ENCODE data around the gene UBR1.

Gene UBR1

DNA sequence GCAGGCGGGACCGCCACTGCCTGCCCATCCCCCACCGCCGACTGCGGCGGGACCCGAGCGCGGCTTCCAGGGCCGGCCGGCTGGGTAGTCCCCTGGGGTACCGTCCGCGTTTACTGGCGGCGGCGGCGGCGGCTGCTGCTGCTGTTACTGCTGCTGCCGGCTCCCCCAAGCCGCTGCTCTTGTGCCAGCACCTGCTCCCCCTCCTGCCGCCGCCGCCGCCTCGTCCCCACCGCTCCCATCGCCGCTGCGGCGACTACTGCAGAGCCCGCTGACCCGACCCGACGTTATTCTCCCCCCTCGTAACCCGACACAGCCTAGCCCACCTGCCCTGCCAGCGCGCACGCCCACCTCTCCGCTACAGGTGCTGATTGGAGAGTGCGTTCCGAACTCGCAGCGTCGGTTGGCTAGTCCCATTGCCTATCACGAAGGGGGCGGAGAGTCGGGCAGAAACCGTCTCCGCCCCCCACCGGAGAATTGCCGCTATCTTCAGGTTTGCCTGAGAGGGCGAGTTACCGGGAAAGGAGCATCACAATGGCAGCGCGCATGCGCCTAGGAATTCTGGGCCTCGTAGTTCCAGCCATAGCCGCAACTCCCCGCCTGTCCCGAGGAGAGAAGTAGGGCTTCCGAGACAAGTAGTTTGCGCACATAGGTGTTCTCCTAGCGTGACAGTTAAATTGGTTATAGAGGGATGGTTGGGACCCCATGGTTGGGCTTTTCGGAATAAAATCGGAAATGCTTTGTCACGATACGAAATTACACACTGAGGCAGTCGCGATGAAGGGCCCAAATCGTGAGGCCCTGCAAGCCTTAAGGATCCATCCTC lies 185.1 kb downstream of the UBR1 start, which contains the start of gene TTBK2:
Gene TTBK2, minus strand, starts transcription at position 260 of the 823 bp plus-strand sequence. CDS start 42,161 bp downstream, outside the sequence.
- TF ChIP-seq TAF1 (IDR thresholded peaks at IDR 0.05; ENCODE audit: borderline replicate concordance, insufficient read depth, low read length) (no peak), POLR2AphosphoS5 (IDR thresholded peaks at IDR 0.05; ENCODE audit: low read depth, low read length) (peak; percentile 62), SIN3A (IDR thresholded peaks at IDR 0.05; ENCODE audit: borderline replicate concordance, insufficient read depth, low read length) (no peak; the same call in 1 of the 2 replicates), FOXP2 (optimal IDR thresholded peaks at IDR 0.05; ENCODE audit: borderline replicate concordance, extremely low read depth, extremely low read length, insufficient read depth) (peak; percentile 92)

DNA sequence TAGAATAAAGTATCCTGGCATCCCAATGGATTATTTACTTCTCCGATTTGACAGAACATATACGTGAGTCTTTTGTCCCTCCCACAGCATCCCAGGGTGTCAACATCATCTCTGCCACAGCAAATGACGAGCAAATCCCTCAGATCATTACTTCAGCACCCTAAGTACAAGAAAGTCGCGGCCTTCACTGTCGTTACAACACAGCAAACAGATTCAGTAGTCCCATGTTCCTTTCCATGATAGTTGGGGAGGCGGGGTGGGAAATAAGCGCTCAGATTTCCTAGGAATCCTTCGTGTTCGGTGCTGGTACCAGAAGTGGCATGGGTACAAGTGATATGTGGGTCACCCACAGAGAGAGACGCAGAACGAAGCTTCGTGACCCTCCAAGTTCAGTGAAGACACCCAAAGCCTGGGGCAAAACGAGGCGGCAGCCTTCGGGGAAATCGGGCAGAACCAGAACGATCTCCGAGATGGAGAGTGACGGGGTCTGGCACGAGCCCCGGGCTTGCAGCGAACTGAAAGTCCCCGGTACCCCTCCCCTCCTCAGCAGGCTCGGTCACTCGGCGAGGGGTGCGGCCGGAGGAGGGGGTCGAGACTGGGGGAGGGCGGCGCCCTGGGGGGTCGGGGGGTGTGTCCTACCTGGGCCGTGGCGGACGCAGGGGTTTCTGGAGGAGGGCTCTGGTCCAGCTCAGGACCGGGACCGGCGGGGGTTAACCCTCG lies 185.9 kb downstream of the UBR1 start:
- TF ChIP-seq, protein P1, sequence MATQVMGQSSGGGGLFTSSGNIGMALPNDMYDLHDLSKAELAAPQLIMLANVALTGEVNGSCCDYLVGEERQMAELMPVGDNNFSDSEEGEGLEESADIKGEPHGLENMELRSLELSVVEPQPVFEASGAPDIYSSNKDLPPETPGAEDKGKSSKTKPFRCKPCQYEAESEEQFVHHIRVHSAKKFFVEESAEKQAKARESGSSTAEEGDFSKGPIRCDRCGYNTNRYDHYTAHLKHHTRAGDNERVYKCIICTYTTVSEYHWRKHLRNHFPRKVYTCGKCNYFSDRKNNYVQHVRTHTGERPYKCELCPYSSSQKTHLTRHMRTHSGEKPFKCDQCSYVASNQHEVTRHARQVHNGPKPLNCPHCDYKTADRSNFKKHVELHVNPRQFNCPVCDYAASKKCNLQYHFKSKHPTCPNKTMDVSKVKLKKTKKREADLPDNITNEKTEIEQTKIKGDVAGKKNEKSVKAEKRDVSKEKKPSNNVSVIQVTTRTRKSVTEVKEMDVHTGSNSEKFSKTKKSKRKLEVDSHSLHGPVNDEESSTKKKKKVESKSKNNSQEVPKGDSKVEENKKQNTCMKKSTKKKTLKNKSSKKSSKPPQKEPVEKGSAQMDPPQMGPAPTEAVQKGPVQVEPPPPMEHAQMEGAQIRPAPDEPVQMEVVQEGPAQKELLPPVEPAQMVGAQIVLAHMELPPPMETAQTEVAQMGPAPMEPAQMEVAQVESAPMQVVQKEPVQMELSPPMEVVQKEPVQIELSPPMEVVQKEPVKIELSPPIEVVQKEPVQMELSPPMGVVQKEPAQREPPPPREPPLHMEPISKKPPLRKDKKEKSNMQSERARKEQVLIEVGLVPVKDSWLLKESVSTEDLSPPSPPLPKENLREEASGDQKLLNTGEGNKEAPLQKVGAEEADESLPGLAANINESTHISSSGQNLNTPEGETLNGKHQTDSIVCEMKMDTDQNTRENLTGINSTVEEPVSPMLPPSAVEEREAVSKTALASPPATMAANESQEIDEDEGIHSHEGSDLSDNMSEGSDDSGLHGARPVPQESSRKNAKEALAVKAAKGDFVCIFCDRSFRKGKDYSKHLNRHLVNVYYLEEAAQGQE (IDR thresholded peaks at IDR 0.05; ENCODE audit: insufficient read depth in 1 of 2, low read depth in 2 of 2, low read length in 2 of 2), result 0 out of 4 replicates have a peak, but pooled peaks of 1 of the 2 experiments have one; percentile 15
- no peak for TF ChIP-seq FOXP2 (optimal IDR thresholded peaks at IDR 0.05; ENCODE audit: borderline replicate concordance, extremely low read depth, extremely low read length, insufficient read depth)
- 0 out of 2 replicates have a peak, but pooled peaks have one; percentile 1 for TF ChIP-seq SIN3A (IDR thresholded peaks at IDR 0.05; ENCODE audit: borderline replicate concordance, insufficient read depth, low read length)
- TF ChIP-seq TAF1 (IDR thresholded peaks at IDR 0.05; ENCODE audit: borderline replicate concordance, insufficient read depth, low read length), result no peak
- peak; percentile 10; the same call in 1 of the 2 replicates for TF ChIP-seq POLR2AphosphoS5 (IDR thresholded peaks at IDR 0.05; ENCODE audit: low read depth, low read length)

DNA sequence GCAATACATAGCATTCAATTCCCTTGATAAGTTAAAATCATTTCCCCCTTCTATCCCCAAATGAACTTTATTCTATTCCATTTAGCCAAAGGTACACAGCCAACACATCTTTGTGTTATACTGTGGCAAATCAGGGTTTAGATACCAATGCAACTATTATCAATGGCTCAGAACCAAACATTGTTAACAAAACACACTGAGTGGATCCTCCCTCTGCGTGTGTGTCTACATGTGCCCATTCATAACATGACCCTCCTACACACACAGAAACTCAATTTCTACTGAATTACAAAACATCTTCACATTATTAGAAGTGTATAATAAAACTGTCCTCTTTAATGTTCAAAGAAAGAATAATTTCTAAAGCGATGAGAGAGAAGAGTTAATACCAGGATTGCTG lies 186.5 kb downstream of the UBR1 start:
- TF ChIP-seq POLR2AphosphoS5 (IDR thresholded peaks at IDR 0.05; ENCODE audit: low read depth, low read length) (no peak), TAF1 (IDR thresholded peaks at IDR 0.05; ENCODE audit: borderline replicate concordance, insufficient read depth, low read length) (no peak), SIN3A (IDR thresholded peaks at IDR 0.05; ENCODE audit: borderline replicate concordance, insufficient read depth, low read length) (peak; percentile 66; the same call in 1 of the 2 replicates), FOXP2 (optimal IDR thresholded peaks at IDR 0.05; ENCODE audit: borderline replicate concordance, extremely low read depth, extremely low read length, insufficient read depth) (no peak)
- TF ChIP-seq, protein P1 (IDR thresholded peaks at IDR 0.05; ENCODE audit: insufficient read depth in 1 of 2, low read depth in 2 of 2, low read length in 2 of 2), result no peak

DNA sequence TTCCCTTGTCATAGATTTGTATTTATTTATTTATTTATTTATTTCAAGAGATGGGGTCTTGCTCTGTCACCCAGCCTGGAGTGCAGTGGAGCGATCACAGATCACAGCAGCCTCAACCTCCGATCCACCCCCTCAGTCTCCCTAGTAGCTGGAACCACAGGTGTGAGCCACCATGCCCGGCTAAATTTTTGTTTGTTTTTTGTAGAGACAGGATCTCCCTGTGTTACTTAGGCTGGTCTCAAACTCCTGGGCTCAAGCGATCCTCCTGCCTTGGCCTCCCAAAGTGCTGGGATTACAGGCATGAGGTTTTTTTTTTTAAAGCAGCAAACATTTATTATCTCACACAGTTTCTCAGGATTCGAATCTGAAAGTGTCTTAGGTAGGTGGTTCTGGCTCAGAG lies 187.8 kb downstream of the UBR1 start:
- TF ChIP-seq TAF1 (IDR thresholded peaks at IDR 0.05; ENCODE audit: borderline replicate concordance, insufficient read depth, low read length) (no peak), FOXP2 (optimal IDR thresholded peaks at IDR 0.05; ENCODE audit: borderline replicate concordance, extremely low read depth, extremely low read length, insufficient read depth) (no peak), SIN3A (IDR thresholded peaks at IDR 0.05; ENCODE audit: borderline replicate concordance, insufficient read depth, low read length) (no peak), POLR2AphosphoS5 (IDR thresholded peaks at IDR 0.05; ENCODE audit: low read depth, low read length) (no peak)
- TF ChIP-seq, protein P1 (IDR thresholded peaks at IDR 0.05; ENCODE audit: insufficient read depth in 1 of 2, low read depth in 2 of 2, low read length in 2 of 2), result no peak

DNA sequence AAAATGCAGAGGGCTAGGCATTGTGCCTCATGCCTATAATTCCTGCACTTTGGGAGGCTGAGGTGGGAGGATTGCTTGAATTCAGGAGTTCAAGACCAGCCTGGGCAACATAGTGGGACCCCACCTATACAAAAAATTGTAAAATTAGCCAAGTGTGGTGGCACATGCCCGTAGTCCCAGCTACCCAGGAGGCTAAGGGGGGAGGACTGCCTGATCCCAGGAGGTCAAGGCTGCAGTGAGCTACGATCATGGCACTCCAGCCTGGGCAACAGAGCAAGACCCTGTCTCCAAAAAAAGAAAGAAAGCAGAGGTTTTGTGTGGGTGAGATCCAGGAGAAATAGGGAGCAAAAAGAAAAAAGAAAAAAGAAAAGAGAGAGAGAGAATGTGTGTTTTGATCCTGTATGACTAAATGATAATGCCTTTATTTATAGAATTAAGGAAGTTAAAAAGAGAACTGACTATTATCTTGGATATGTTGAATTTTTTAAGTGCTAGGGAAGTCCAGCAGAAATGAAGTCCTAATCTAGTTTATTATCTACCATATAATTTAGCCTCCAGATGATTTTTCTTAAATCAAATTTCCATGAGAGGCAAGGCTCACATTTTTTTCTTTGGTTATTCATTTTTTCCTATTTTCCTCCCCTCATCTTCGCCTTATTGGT lies 190.1 kb downstream of the UBR1 start:
- TF ChIP-seq, protein P1 (IDR thresholded peaks at IDR 0.05; ENCODE audit: insufficient read depth in 1 of 2, low read depth in 2 of 2, low read length in 2 of 2), result no peak
- TF ChIP-seq POLR2AphosphoS5 (IDR thresholded peaks at IDR 0.05; ENCODE audit: low read depth, low read length), result no peak
- TF ChIP-seq SIN3A (IDR thresholded peaks at IDR 0.05; ENCODE audit: borderline replicate concordance, insufficient read depth, low read length), result no peak
- no peak for TF ChIP-seq TAF1 (IDR thresholded peaks at IDR 0.05; ENCODE audit: borderline replicate concordance, insufficient read depth, low read length)
- no peak for TF ChIP-seq FOXP2 (optimal IDR thresholded peaks at IDR 0.05; ENCODE audit: borderline replicate concordance, extremely low read depth, extremely low read length, insufficient read depth)

Data from PFSK-1 (cell line).